ENCODE measurements around the gene G6PC1. TPM values are rescaled to one million over a fixed set of nuclear protein-coding genes. Genes with fewer than 3 reads are reported as not detected.

G6PC1 gene
- total and polyA plus RNA-seq, 2 of the 13 experiments (the other 11 are each of a cell fraction or from before 2014, with no cell fraction given), result 1.7 to 37.9 TPM

- TF ChIP-seq CREBL2 (CRISPR knock-in tag; IDR thresholded peaks at IDR 0.05; ENCODE audit: borderline replicate concordance), result no peak
- TF ChIP-seq TAF15 (IDR thresholded peaks at IDR 0.05; ENCODE audit: low read depth, low read length, poor library complexity, severe bottlenecking), result no peak
- no peak for TF ChIP-seq FOXK2 (IDR thresholded peaks at IDR 0.05)
- no peak for TF ChIP-seq SRF (IDR thresholded peaks at IDR 0.05; ENCODE audit: low read depth, low read length)
- TF ChIP-seq ZSCAN29 (CRISPR knock-in tag; conservative IDR thresholded peaks at IDR 0.05), result no peak
- no peak for TF ChIP-seq POLR2AphosphoS5 (IDR thresholded peaks at IDR 0.05; ENCODE audit: low read depth, low read length)
- TF ChIP-seq SKIL (CRISPR knock-in tag; IDR thresholded peaks at IDR 0.05; ENCODE audit: borderline replicate concordance), result no peak
- no peak for TF ChIP-seq ZBTB38 (CRISPR knock-in tag; IDR thresholded peaks at IDR 0.05)
- TF ChIP-seq CEBPB (IDR thresholded peaks at IDR 0.05; ENCODE audit: borderline replicate concordance, low read depth, low read length), result no peak
- TF ChIP-seq ZNF710 (CRISPR knock-in tag; IDR thresholded peaks at IDR 0.05; ENCODE audit: borderline replicate concordance), result no peak
Measured at GRCh38 chr17:42924891-42925290, 24.3 kb downstream of the G6PC1 start (continued).

Data from HepG2 (cell line).